ENCODE measurements around the gene DEPP1.
A peak's percentile ranks its signal among the peaks of the same experiment; 100 is the strongest.

The DEPP1 gene

GRCh38 chr10:44980309-44981171, 1.9 kb upstream of the DEPP1 start:
- DNase-seq (ENCODE audit: low read depth in 1 of 2, low spot score in 1 of 2), result no peak

GRCh38 chr10:44979281-44980191, 927 bp upstream of the DEPP1 start:
- DNase-seq (ENCODE audit: low read depth in 1 of 2, low spot score in 1 of 2), result no peak

- DNase-seq (ENCODE audit: low read depth in 1 of 2, low spot score in 1 of 2), result no peak
These were observed 418 bp downstream of the DEPP1 start for GRCh38 chr10:44978213-44978569.

- no peak for DNase-seq (ENCODE audit: low read depth in 1 of 2, low spot score in 1 of 2)
These were observed 1.1 kb downstream of the DEPP1 start for GRCh38 chr10:44977287-44978212.

- no peak for DNase-seq (ENCODE audit: low read depth in 1 of 2, low spot score in 1 of 2)
These were observed 2.0 kb downstream of the DEPP1 start for GRCh38 chr10:44976352-44977198.

- no peak for DNase-seq (ENCODE audit: low read depth in 1 of 2, low spot score in 1 of 2)
These were observed 2.9 kb downstream of the DEPP1 start for GRCh38 chr10:44975431-44976331.

GRCh38 chr10:44974628-44975430, 3.8 kb downstream of the DEPP1 start:
- peak; percentile 47 to 57 for DNase-seq (ENCODE audit: low read depth in 1 of 2, low spot score in 1 of 2)

GRCh38 chr10:44974082-44974627, 4.5 kb downstream of the DEPP1 start:
- no peak for DNase-seq (ENCODE audit: low read depth in 1 of 2, low spot score in 1 of 2)

GRCh38 chr10:44973323-44974081, 5.1 kb downstream of the DEPP1 start:
- no peak for DNase-seq (ENCODE audit: low read depth in 1 of 2, low spot score in 1 of 2)

GRCh38 chr10:44972874-44973306, 5.7 kb downstream of the DEPP1 start:
- DNase-seq (ENCODE audit: low read depth in 1 of 2, low spot score in 1 of 2), result no peak

- DNase-seq (ENCODE audit: low read depth in 1 of 2, low spot score in 1 of 2), result no peak
These were observed 6.5 kb downstream of the DEPP1 start for GRCh38 chr10:44971935-44972757.

GRCh38 chr10:44971434-44971833, 7.2 kb downstream of the DEPP1 start:
- no peak for DNase-seq (ENCODE audit: low read depth in 1 of 2, low spot score in 1 of 2)

GRCh38 chr10:44970812-44971395, 7.7 kb downstream of the DEPP1 start:
- no peak for DNase-seq (ENCODE audit: low read depth in 1 of 2, low spot score in 1 of 2)

GRCh38 chr10:44969854-44970253, 8.8 kb downstream of the DEPP1 start:
- DNase-seq (ENCODE audit: low read depth in 1 of 2, low spot score in 1 of 2), result no peak

GRCh38 chr10:44968500-44969400, 9.9 kb downstream of the DEPP1 start:
- DNase-seq (ENCODE audit: low read depth in 1 of 2, low spot score in 1 of 2), result no peak
